K562 (cell line): ENCODE results near the gene PRKCSH. TPM values are rescaled to one million over a fixed set of nuclear protein-coding genes. Genes with fewer than 3 reads are reported as not detected.

Experiments used
- BMI1 ChIP-seq: fragments of 150-350 bp; IDR thresholded peaks from 2 replicates; pipeline ENCODE4 v1.6.1; 2014; ENCODE audit warnings: low read length
- CC2D1A ChIP-seq: fragments of 450-650 bp; IDR thresholded peaks from 2 replicates; pipeline ENCODE4 v1.6.1; 2017; ENCODE audit warnings: mild to moderate bottlenecking
- CEBPB ChIP-seq: fragments of 450-650 bp; IDR thresholded peaks from 2 replicates; pipeline ENCODE4 v1.6.1; 2016; ENCODE audit warnings: missing genetic modification characterization, missing compliant biosample characterization
- CEBPG ChIP-seq, 3 experiments: fragments of 200-800 bp in 1 of 3; sonication (Bioruptor generic) in 1 of 3; sonication (generic) in 1 of 3; formaldehyde crosslinking in 1 of 3; IDR thresholded peaks in 2 of 3; conservative IDR thresholded peaks in 1 of 3; 2 replicates each; pipeline versions ENCODE4 v1.6.1 to v1.8.0; 2016 to 2022; ENCODE audit warnings: missing compliant biosample characterization in 2 of 3, missing genetic modification characterization in 2 of 3, mild to moderate bottlenecking in 1 of 3, missing genetic modification reagents in 1 of 3
- DACH1 ChIP-seq: fragments of 450-650 bp; IDR thresholded peaks from 2 replicates; pipeline ENCODE4 v1.6.1; 2018; ENCODE audit not compliant: partially characterized antibody
- FOSL1 ChIP-seq: fragments of 200-800 bp; sonication (Bioruptor generic); conservative IDR thresholded peaks from 2 replicates; pipeline ENCODE4 v1.6.1; 2016; ENCODE audit warnings: missing genetic modification characterization, missing compliant biosample characterization
- ILK ChIP-seq: fragments of 450-650 bp; IDR thresholded peaks from 2 replicates; pipeline ENCODE4 v1.6.1; 2016; ENCODE audit warnings: missing genetic modification characterization, low read depth, mild to moderate bottlenecking, missing compliant biosample characterization, moderate library complexity, borderline replicate concordance
- KDM5B ChIP-seq: fragments of 200-600 bp; sonication (generic); IDR thresholded peaks from 2 replicates; pipeline ENCODE4 v1.6.1; 2012; ENCODE audit warnings: low read depth, mild to moderate bottlenecking, moderate library complexity, low read length, control low read depth, inconsistent platforms; ENCODE audit not compliant: insufficient replicate concordance
- MEIS2 ChIP-seq: fragments of 450-650 bp; IDR thresholded peaks from 2 replicates; pipeline ENCODE4 v1.6.1; 2014; ENCODE audit warnings: mild to moderate bottlenecking; ENCODE audit not compliant: partially characterized antibody
- NCOA2 ChIP-seq, 2 experiments: fragments of 450-650 bp; IDR thresholded peaks; 2 replicates each; pipeline ENCODE4 v1.6.1; 2018; ENCODE audit warnings: mild to moderate bottlenecking in 2 of 2, moderate library complexity in 1 of 2; ENCODE audit not compliant: partially characterized antibody in 2 of 2
- SRSF3 ChIP-seq: fragments of 200-400 bp; formaldehyde crosslinking; IDR thresholded peaks from 2 replicates; pipeline ENCODE4 v1.6.1; 2016; ENCODE audit warnings: mild to moderate bottlenecking, low read length, moderate library complexity; ENCODE audit not compliant: insufficient read depth
- ZBTB7A ChIP-seq: IDR thresholded peaks from 2 replicates; pipeline ENCODE4 v1.6.1; 2011; ENCODE audit warnings: low read depth, mild to moderate bottlenecking, low read length, moderate library complexity, borderline replicate concordance; ENCODE audit not compliant: control insufficient read depth
- ZNF134 ChIP-seq: fragments of 250-450 bp; sonication (Bioruptor Pico); conservative IDR thresholded peaks from 2 replicates; pipeline ENCODE4 v1.4.0; 2020
- ZNF146 ChIP-seq: IDR thresholded peaks from one replicate; pipeline ENCODE4 v1.6.1; 2018; ENCODE audit warnings: missing compliant biosample characterization; ENCODE audit not compliant: unreplicated experiment
- polyA plus RNA-seq, 8 experiments: library from polyadenylated mRNA; depleted of rRNA in 4 of 8; stranded (reverse) in 5 of 8; unstranded in 3 of 8; fragments of >200 nt; fragmentation: Nextera tagmentation in 2 of 8; fragmentation: Illumina TruSeq in 1 of 8; extraction: Ambion mirVana in 2 of 8; extraction: Trizol in 1 of 8; gene quantifications; 2 replicates each; pipeline versions ENCODE4 v1.2.1 to v1.2.3, GENCODE V29; 2011 to 2014; ENCODE audit warnings: inconsistent platforms in 1 of 8, missing spikeins in 1 of 8
- total RNA-seq, 7 experiments: library from RNA; depleted of rRNA in 6 of 7; stranded (reverse); fragments of >200 nt in 6 of 7; fragmentation: Illumina TruSeq in 2 of 7; extraction: Trizol in 2 of 7; gene quantifications; 2 replicates each; pipeline versions ENCODE4 v1.2.1 to v1.2.3, GENCODE V29; 2011 to 2021; ENCODE audit warnings: low replicate concordance in 1 of 7
- TF ChIP-seq, protein P1 (sequence below): fragments of 200-800 bp; sonication (Bioruptor generic); IDR thresholded peaks from 2 replicates; pipeline ENCODE4 v1.6.1; 2017; ENCODE audit warnings: missing genetic modification characterization, missing compliant biosample characterization
- TF ChIP-seq, protein P2 (sequence below): fragments of 250-450 bp; sonication (Bioruptor Pico); IDR thresholded peaks from 2 replicates; pipeline ENCODE4 v1.8.0; 2022; ENCODE audit warnings: moderate library complexity, mild to moderate bottlenecking, inconsistent platforms
- TF ChIP-seq, protein P3 (sequence below): fragments of 450-650 bp; IDR thresholded peaks from 2 replicates; pipeline ENCODE4 v1.6.1; 2016
- TF ChIP-seq, protein P4 (sequence below): fragments of 150-350 bp; conservative IDR thresholded peaks from 2 replicates; pipeline ENCODE4 v1.6.1; 2014; ENCODE audit warnings: low read length

Gene PRKCSH
- total and polyA plus RNA-seq, 9 of the 15 experiments (the other 6 are each of a cell fraction or from before 2014, with no cell fraction given), result 2.3 to 297 (median 48.1) TPM

DNA sequence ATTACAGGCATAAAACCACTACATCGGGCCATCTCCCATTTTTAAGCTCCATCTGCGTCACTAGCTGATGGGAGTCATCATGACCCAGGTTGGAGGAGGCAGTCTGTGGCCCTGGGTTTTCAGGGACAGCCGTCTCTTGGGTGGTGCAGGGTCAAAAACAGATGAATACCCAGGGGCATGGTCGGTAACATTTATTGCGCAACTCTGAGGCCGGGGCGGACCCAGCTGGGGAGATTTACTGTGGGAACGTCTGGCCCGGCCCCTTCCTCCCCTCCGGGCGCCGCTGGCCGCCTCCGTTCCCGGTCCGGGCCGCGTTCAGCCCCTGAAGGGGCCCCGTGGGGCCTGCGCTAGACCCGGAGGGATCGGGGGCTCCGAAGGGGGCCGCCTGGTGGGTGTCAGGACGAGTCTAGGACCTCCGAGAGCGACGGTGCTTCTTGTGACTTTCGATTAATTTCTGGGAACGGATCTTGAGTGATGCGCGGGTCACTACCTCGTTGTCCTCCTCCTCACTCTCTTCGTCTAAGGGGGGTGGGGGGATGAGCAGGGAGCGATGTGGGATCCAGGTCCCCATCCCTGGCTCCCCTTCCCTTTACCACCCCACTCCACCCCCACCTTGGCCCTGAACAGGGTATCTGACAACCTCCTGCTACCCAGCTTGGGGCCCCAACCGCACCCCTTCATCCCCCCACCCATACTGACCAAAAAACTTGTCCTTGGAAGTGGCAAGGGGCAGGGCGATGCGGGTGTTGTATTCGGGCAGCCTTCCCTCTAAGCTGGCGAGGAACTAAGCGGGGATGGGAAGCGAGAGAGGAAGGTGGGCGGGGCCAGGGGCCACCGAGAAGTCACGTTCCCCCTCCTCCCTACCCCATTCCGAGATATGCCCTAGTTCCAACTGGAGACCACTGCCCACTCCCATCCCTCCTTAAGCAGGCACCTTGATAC lies 14.7 kb upstream of the PRKCSH start (continued):
- no peak for TF ChIP-seq NCOA2 (IDR thresholded peaks at IDR 0.05; ENCODE audit: partially characterized antibody in 2 of 2)
- TF ChIP-seq, protein P1, sequence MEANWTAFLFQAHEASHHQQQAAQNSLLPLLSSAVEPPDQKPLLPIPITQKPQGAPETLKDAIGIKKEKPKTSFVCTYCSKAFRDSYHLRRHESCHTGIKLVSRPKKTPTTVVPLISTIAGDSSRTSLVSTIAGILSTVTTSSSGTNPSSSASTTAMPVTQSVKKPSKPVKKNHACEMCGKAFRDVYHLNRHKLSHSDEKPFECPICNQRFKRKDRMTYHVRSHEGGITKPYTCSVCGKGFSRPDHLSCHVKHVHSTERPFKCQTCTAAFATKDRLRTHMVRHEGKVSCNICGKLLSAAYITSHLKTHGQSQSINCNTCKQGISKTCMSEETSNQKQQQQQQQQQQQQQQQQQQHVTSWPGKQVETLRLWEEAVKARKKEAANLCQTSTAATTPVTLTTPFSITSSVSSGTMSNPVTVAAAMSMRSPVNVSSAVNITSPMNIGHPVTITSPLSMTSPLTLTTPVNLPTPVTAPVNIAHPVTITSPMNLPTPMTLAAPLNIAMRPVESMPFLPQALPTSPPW (CRISPR knock-in tag), result no peak
- TF ChIP-seq, protein P2, sequence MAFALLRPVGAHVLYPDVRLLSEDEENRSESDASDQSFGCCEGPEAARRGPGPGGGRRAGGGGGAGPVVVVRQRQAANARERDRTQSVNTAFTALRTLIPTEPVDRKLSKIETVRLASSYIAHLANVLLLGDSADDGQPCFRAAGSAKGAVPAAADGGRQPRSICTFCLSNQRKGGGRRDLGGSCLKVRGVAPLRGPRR (CRISPR knock-in tag), result no peak
- TF ChIP-seq, protein P3, sequence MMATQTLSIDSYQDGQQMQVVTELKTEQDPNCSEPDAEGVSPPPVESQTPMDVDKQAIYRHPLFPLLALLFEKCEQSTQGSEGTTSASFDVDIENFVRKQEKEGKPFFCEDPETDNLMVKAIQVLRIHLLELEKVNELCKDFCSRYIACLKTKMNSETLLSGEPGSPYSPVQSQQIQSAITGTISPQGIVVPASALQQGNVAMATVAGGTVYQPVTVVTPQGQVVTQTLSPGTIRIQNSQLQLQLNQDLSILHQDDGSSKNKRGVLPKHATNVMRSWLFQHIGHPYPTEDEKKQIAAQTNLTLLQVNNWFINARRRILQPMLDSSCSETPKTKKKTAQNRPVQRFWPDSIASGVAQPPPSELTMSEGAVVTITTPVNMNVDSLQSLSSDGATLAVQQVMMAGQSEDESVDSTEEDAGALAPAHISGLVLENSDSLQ, result peak; percentile 66
- no peak for TF ChIP-seq KDM5B
- TF ChIP-seq FOSL1, result no peak
- no peak for TF ChIP-seq CC2D1A
- peak; percentile 32; the same call in 1 of the 2 replicates for TF ChIP-seq ZBTB7A
- peak; percentile 43 for TF ChIP-seq MEIS2
- TF ChIP-seq CEBPB (tag), result peak; percentile 99
- TF ChIP-seq CEBPG (CRISPR knock-in tag; IDR thresholded peaks at IDR 0.05), result peak; percentile 86
- TF ChIP-seq CEBPG (tag; conservative IDR thresholded peaks at IDR 0.05 in 1 of 2, IDR thresholded peaks at IDR 0.05 in 1 of 2), result peak; percentile 91 to 98
- TF ChIP-seq ZNF134, result no peak
- no peak for TF ChIP-seq ILK (tag)
- TF ChIP-seq, protein P4, sequence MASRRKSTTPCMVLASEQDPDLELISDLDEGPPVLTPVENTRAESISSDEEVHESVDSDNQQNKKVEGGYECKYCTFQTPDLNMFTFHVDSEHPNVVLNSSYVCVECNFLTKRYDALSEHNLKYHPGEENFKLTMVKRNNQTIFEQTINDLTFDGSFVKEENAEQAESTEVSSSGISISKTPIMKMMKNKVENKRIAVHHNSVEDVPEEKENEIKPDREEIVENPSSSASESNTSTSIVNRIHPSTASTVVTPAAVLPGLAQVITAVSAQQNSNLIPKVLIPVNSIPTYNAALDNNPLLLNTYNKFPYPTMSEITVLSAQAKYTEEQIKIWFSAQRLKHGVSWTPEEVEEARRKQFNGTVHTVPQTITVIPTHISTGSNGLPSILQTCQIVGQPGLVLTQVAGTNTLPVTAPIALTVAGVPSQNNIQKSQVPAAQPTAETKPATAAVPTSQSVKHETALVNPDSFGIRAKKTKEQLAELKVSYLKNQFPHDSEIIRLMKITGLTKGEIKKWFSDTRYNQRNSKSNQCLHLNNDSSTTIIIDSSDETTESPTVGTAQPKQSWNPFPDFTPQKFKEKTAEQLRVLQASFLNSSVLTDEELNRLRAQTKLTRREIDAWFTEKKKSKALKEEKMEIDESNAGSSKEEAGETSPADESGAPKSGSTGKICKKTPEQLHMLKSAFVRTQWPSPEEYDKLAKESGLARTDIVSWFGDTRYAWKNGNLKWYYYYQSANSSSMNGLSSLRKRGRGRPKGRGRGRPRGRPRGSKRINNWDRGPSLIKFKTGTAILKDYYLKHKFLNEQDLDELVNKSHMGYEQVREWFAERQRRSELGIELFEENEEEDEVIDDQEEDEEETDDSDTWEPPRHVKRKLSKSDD, result no peak
- TF ChIP-seq SRSF3, result no peak
- no peak for TF ChIP-seq BMI1
- TF ChIP-seq DACH1, result peak; percentile 12
- TF ChIP-seq ZNF146 (CRISPR knock-in tag), result no peak
